Measurements from ENCODE around the gene ENPP1. TPM values are rescaled to one million over a fixed set of nuclear protein-coding genes. Genes with fewer than 3 reads are reported as not detected.

Gene ENPP1
- total and polyA plus RNA-seq, 2 donors (not counting 3 experiments of a cell fraction or from before 2014, with no cell fraction given) = 0.36 to 1.4 TPM

- no peaks in the 10 kb centered on the region for H3K79me2 ChIP-seq (ENCODE audit: control insufficient read depth, insufficient read depth, low read length)
- FAIRE-seq (no peak), DNase-seq (ENCODE audit: low read depth, low spot score) (no peak)
- no peak overlapping the region for H2AFZ ChIP-seq (ENCODE audit: low read depth, low read length)
- H3K27me3 ChIP-seq (ENCODE audit: control insufficient read depth in 2 of 2, insufficient read depth in 2 of 2, low read length in 2 of 2) = no peaks in the 10 kb centered on the region
- no peak overlapping the region for H3K27ac ChIP-seq (ENCODE audit: insufficient read depth, low read depth, low read length)
- H3K36me3 ChIP-seq (ENCODE audit: control insufficient read depth in 2 of 2, extremely low read depth in 1 of 2, insufficient read depth in 2 of 2, low read length in 2 of 2) = no peaks in the 10 kb centered on the region
- intact Hi-C loops (cut with micrococcal nuclease) (no loop called here), dilution Hi-C loops (cut with MboI; ENCODE audit: extremely low pct_ligation_motif_present, low sequenced_read_pairs) (no loop called here)
- POLR2A ChIA-PET = no interaction called here
- TF ChIP-seq CTCF (IDR thresholded peaks at IDR 0.05; ENCODE audit: extremely low read depth in 1 of 2, insufficient read depth in 1 of 2, low read depth in 1 of 2, low read length in 2 of 2) = no peak
- TF ChIP-seq POLR2AphosphoS5 (IDR thresholded peaks at IDR 0.05; ENCODE audit: insufficient read depth, low read depth, low read length) = no peak
- TF ChIP-seq POLR2A (IDR thresholded peaks at IDR 0.05; ENCODE audit: low read depth, low read length) = no peak
- H3K9ac ChIP-seq (replicated peaks; ENCODE audit: extremely low read depth, insufficient read depth, low read length) = no peak overlapping the region
- CTCF ChIA-PET = interaction anchor here (1.4 kb wide), 1 partner anchor 21 kb away, joined by 3 read pairs; no protein-coding TSS in a partner anchor
- H4K20me1 ChIP-seq (replicated peaks; ENCODE audit: control insufficient read depth, extremely low read depth, insufficient read depth, low read length) = no peaks in the 10 kb centered on the region
- no peaks in the 10 kb centered on the region for H3K9me1 ChIP-seq (replicated peaks; ENCODE audit: control insufficient read depth, extremely low read depth, insufficient read depth, low read length)
- no peak overlapping the region for H3K4me2 ChIP-seq (ENCODE audit: insufficient read depth, low read length)
- no peaks in the 10 kb centered on the region for H3K4me1 ChIP-seq (ENCODE audit: control insufficient read depth, extremely low read depth, insufficient read depth, low read length)
- no TSS peak for BruUV-seq (replicated peaks)
- H3K9me3 ChIP-seq (replicated peaks; ENCODE audit: control insufficient read depth, insufficient read depth, low read length) = no peaks in the 10 kb centered on the region
- no peak overlapping the region for H3K4me3 ChIP-seq (replicated peaks in 1 of 3; ENCODE audit: insufficient read depth in 1 of 3, low read depth in 1 of 3, low read length in 3 of 3)
Observed at GRCh38 chr6:131936156-131936555, 128.3 kb downstream of the ENPP1 start.

GRCh38 chr6:131937226-131937625, 129.4 kb downstream of the ENPP1 start:
- Histone ChIP-seq H2AFZ (ENCODE audit: low read depth, low read length) (no peak overlapping the region), H3K79me2 (ENCODE audit: control insufficient read depth, insufficient read depth, low read length) (no peaks in the 10 kb centered on the region), H3K9me3 (replicated peaks; ENCODE audit: control insufficient read depth, insufficient read depth, low read length) (no peaks in the 10 kb centered on the region), H3K4me3 (replicated peaks in 1 of 3; ENCODE audit: insufficient read depth in 1 of 3, low read depth in 1 of 3, low read length in 3 of 3) (no peak overlapping the region), H3K9ac (replicated peaks; ENCODE audit: extremely low read depth, insufficient read depth, low read length) (no peak overlapping the region), H3K27me3 (ENCODE audit: control insufficient read depth in 2 of 2, insufficient read depth in 2 of 2, low read length in 2 of 2) (no peaks in the 10 kb centered on the region), H3K36me3 (ENCODE audit: control insufficient read depth in 2 of 2, extremely low read depth in 1 of 2, insufficient read depth in 2 of 2, low read length in 2 of 2) (no peaks in the 10 kb centered on the region), H3K4me1 (ENCODE audit: control insufficient read depth, extremely low read depth, insufficient read depth, low read length) (no peaks in the 10 kb centered on the region), H3K9me1 (replicated peaks; ENCODE audit: control insufficient read depth, extremely low read depth, insufficient read depth, low read length) (no peaks in the 10 kb centered on the region), H3K4me2 (ENCODE audit: insufficient read depth, low read length) (no peak overlapping the region), H3K27ac (ENCODE audit: insufficient read depth, low read depth, low read length) (no peak overlapping the region), H4K20me1 (replicated peaks; ENCODE audit: control insufficient read depth, extremely low read depth, insufficient read depth, low read length) (no peaks in the 10 kb centered on the region)
- dilution Hi-C loops (cut with MboI; ENCODE audit: extremely low pct_ligation_motif_present, low sequenced_read_pairs) = no loop called here
- ChIA-PET CTCF (interaction anchor here (1.6 kb wide), 1 partner anchor 343 kb away, joined by 6 read pairs; no protein-coding TSS in a partner anchor), POLR2A (interaction anchor here (0.7 kb wide), 1 partner anchor 199 kb away, joined by 3 read pairs; no protein-coding TSS in a partner anchor)
- DNase-seq (ENCODE audit: low read depth, low spot score) (no peak), FAIRE-seq (no peak)
- TF ChIP-seq POLR2AphosphoS5 (IDR thresholded peaks at IDR 0.05; ENCODE audit: insufficient read depth, low read depth, low read length) (no peak), FOS (IDR thresholded peaks at IDR 0.05; ENCODE audit: borderline replicate concordance, insufficient read depth, low read length) (no peak), POLR2A (IDR thresholded peaks at IDR 0.05; ENCODE audit: low read depth, low read length) (no peak), GATA2 (IDR thresholded peaks at IDR 0.05; ENCODE audit: insufficient read depth, insufficient read length, low read depth, low read length) (no peak), JUN (IDR thresholded peaks at IDR 0.05; ENCODE audit: borderline replicate concordance, insufficient read depth, insufficient read length, low read depth) (no peak), MYC (IDR thresholded peaks at IDR 0.05; ENCODE audit: low read depth, low read length) (no peak), MAX (IDR thresholded peaks at IDR 0.05; ENCODE audit: insufficient read depth, insufficient read length) (no peak), EZH2 (IDR thresholded peaks at IDR 0.05; ENCODE audit: borderline replicate concordance, low read depth, low read length, severe bottlenecking) (no peak), CTCF (IDR thresholded peaks at IDR 0.05; ENCODE audit: extremely low read depth in 1 of 2, insufficient read depth in 1 of 2, low read depth in 1 of 2, low read length in 2 of 2) (no peak)
- BruUV-seq (replicated peaks) = no TSS peak
- intact Hi-C loops (cut with micrococcal nuclease) = no loop called here
